Endothelial cell of hepatic sinusoid (primary cell): ENCODE results near the gene GJA1.
"Not testable (repeated sequence)": the region's sequence is repeated elsewhere in the genome, so short reads cannot be mapped to it uniquely, and the experiment has no call there.

Experiments
- in situ Hi-C: cut with HindIII; loops from 2 replicates; pipeline ENCODE4 v1.10.0; 2017; ENCODE audit warnings: low sequenced_read_pairs

Gene GJA1

GRCh38 chr6:121436960-121437850 lies 1.8 kb downstream of the GJA1 start:
- in situ Hi-C loops: loop anchor here (5.0 kb wide), 3 partner anchors 80 to 295 kb away; no protein-coding TSS in a partner anchor

- in situ Hi-C loops: loop anchor here (5.0 kb wide), 3 partner anchors 79 to 294 kb away; no protein-coding TSS in a partner anchor
Observed at GRCh38 chr6:121437851-121438651, 2.6 kb downstream of the GJA1 start.

GRCh38 chr6:121438869-121439268 lies 3.4 kb downstream of the GJA1 start:
- in situ Hi-C loops: loop anchor here (5.0 kb wide), 3 partner anchors 78 to 293 kb away; no protein-coding TSS in a partner anchor

- in situ Hi-C loops: loop anchor here (5.0 kb wide), 3 partner anchors 78 to 293 kb away; no protein-coding TSS in a partner anchor
Observed at GRCh38 chr6:121439475-121439874, 4.0 kb downstream of the GJA1 start.

- in situ Hi-C loops: loop anchor here (5.0 kb wide), 3 partner anchors 77 to 292 kb away; no protein-coding TSS in a partner anchor
Observed at GRCh38 chr6:121439926-121440325, 4.5 kb downstream of the GJA1 start.

- in situ Hi-C loops: no loop called here
Observed at GRCh38 chr6:121441477-121441876, 6.0 kb downstream of the GJA1 start.

- in situ Hi-C loops: no loop called here
Observed at GRCh38 chr6:121442576-121442975, 7.1 kb downstream of the GJA1 start.

- in situ Hi-C loops: no loop called here
Observed at GRCh38 chr6:121443971-121444541, 8.6 kb downstream of the GJA1 start.

- in situ Hi-C loops: not testable (repeated sequence)
Observed at GRCh38 chr6:121446705-121447104, 11.3 kb downstream of the GJA1 start.

- in situ Hi-C loops: not testable (repeated sequence)
Observed at GRCh38 chr6:121447746-121448145, 12.3 kb downstream of the GJA1 start.

- in situ Hi-C loops: not testable (repeated sequence)
Observed at GRCh38 chr6:121448528-121448927, 13.1 kb downstream of the GJA1 start.

- in situ Hi-C loops: no loop called here
Observed at GRCh38 chr6:121449331-121449730, 13.9 kb downstream of the GJA1 start.

GRCh38 chr6:121450242-121450641 lies 14.8 kb downstream of the GJA1 start:
- in situ Hi-C loops: loop anchor here (5.0 kb wide), 1 partner anchor 37 kb away; no protein-coding TSS in a partner anchor

- in situ Hi-C loops: loop anchor here (5.0 kb wide), 1 partner anchor 36 kb away; no protein-coding TSS in a partner anchor
Observed at GRCh38 chr6:121451250-121451649, 15.8 kb downstream of the GJA1 start.

GRCh38 chr6:121453191-121453590 lies 17.7 kb downstream of the GJA1 start:
- in situ Hi-C loops: loop anchor here (5.0 kb wide), 1 partner anchor 34 kb away; no protein-coding TSS in a partner anchor

GRCh38 chr6:121460170-121460569 lies 24.7 kb downstream of the GJA1 start:
- in situ Hi-C loops: no loop called here

- in situ Hi-C loops: no loop called here
Observed at GRCh38 chr6:121463087-121463486, 27.6 kb downstream of the GJA1 start.

- in situ Hi-C loops: no loop called here
Observed at GRCh38 chr6:121465101-121465500, 29.7 kb downstream of the GJA1 start.

GRCh38 chr6:121479486-121480098 lies 44.1 kb downstream of the GJA1 start:
- in situ Hi-C loops: no loop called here

- in situ Hi-C loops: no loop called here
Observed at GRCh38 chr6:121480099-121480713, 44.8 kb downstream of the GJA1 start.
